CD4-positive, alpha-beta T cell treated with Interleukin-4 for 1 hour (primary cell): ENCODE measurements around the gene RELL1.

ENCODE experiments used
- DNase-seq, 2 donors: peaks; one replicate each; pipeline ENCODE4 v3.0.0-alpha.2; 2020 to 2022

RELL1 gene

GRCh38 chr4:37686373-37687193, at the start of gene RELL1:
RELL1 (minus strand) TSS chr4:37686376; CDS start chr4:37686287, 89 bp downstream.
- peak; percentile 99 for DNase-seq

GRCh38 chr4:37735578-37735977, 49.4 kb upstream of the RELL1 start:
- no peak for DNase-seq

GRCh38 chr4:37734989-37735388, 48.8 kb upstream of the RELL1 start:
- DNase-seq = no peak

GRCh38 chr4:37733240-37733867, 47.2 kb upstream of the RELL1 start:
- DNase-seq = no peak

GRCh38 chr4:37732526-37733186, 46.5 kb upstream of the RELL1 start:
- DNase-seq = no peak

DNA sequence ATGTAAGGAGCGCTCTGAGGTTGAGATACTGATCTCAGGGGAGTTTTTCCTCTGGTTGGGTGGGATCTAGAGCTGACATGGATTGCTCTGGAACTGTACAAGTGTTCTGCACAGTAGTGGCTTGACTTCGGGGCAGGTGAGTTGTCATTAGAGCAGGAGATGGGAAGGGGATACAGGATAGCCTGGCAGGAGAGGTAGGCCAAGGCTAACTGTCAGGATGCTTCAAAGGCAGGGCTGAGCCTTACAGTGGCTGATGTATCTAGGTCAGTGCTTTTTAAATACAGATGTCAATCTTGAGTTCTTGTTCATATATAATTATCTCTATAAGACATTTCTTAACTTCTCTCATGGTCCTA, 43.5 kb upstream of the RELL1 start:
- no peak for DNase-seq

GRCh38 chr4:37728064-37728463, 41.9 kb upstream of the RELL1 start:
- DNase-seq = no peak

DNA sequence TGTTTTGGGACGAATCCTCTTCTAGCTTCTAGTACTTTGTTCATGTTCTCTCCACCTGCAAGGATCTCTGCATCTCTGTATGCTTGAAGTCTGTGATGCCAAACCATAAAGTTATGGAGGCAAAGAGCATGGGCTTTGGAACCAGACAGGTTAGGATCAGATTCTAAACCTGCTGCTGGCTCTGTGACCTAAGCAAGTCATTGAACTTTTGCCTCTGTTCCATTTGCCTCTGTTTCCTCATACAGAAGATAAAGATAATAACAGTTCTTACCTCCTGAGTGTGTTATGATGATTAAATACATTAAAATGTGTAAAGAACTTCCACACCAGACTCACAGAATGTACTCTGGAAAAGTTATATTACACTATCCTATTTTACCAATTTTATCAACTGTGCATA, 41.5 kb upstream of the RELL1 start:
- DNase-seq = no peak

GRCh38 chr4:37726666-37727065, 40.5 kb upstream of the RELL1 start:
- no peak for DNase-seq

DNA sequence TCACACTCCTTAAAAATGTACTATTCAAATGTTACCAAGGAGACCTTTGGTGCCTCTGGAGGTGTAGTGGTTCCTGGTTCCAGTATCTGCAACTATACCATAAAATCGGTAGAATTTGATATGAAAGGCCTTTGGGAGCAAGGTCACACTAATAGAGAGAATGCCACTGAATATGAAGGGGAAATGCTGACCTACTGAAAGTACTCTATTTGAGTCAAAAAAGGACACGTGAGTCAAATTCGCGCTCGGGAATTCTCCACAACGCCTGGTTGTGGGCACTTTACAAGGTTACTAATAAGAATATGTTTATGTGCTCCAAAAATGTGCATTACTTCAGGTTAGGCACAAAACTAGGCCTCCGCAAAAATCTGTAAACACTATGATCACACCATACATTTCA, 39.5 kb upstream of the RELL1 start:
- no peak for DNase-seq

DNA sequence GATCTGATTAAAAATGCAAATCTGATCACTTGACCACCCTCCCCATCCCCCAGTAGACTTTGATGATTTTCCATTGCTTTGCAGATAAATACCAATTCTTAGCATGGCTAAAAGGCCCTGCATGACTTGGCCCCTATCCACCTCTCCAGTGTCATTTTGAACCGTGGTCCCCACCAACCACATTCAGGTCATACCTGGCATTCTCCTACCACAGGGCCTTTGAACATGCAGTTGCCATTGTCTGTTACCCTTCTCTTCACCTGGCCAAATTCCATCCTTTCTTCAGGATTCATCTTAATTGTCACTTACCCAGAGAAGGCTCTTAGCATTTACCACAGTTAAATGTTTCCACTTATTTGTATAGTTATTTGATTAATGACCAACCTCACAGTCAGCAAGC, 36.9 kb upstream of the RELL1 start:
- DNase-seq = no peak

DNA sequence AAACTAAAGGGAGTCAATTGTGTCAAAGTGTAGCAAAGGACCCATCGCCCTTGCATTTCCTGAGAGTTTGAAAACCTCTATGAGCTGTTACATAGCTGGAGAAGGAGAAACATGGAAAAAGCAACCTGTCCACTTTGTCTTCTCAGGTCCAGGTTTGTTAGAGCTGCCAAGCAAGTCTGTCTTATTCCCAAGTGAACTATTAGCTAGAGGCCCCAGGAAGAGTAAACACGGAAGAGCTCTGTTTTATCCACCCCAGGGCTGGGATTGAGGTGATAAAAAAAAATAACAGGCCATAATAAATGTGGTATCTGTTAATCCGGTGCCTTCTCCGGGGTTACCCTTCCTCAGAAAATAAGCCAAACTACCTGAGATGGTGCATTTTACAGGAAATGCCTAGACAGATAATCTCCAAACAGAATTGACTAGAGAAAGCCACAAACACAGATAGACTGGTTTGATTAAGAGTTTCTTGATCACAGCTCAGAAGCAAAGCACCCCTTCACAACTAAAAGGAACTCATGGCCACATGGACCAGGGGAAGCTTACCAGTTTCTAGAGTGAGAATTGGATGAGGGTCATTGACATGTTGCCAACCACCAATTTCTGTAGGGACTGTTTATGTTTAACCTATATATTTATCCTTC, 35.9 kb upstream of the RELL1 start:
- peak in 1 of 2 donors; percentile 19 for DNase-seq

- no peak for DNase-seq
Measured at GRCh38 chr4:37719021-37719420, 32.8 kb upstream of the RELL1 start.

GRCh38 chr4:37717576-37717975, 31.4 kb upstream of the RELL1 start:
- DNase-seq = no peak

DNA sequence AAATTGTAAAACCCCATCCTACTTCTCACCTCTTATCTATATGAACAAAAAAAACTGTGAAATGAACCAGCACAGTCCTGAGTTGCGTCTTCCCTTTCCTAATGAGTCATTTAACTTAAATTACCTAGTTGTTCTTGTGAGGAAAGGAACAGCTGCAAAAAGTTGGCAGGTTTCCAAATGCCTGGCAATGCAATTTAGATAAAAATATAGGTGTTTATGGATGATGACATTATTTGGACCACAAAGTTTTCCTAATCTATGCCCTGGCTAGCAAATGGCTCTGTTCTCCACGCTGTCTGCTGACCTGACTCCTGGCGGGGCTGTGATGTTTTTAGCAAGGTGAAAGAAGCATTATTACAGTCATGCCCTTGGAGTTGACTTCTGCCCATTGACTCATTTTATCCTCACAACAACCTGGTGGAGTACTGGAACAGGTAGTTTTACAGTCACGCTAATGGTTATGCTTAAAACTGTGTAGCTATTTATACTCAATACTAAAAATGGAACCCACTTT, 29.8 kb upstream of the RELL1 start:
- DNase-seq = no peak

- DNase-seq = no peak
Measured at GRCh38 chr4:37710491-37710890, 24.3 kb upstream of the RELL1 start.

- DNase-seq = no peak
Measured at GRCh38 chr4:37706032-37706431, 19.9 kb upstream of the RELL1 start.

DNA sequence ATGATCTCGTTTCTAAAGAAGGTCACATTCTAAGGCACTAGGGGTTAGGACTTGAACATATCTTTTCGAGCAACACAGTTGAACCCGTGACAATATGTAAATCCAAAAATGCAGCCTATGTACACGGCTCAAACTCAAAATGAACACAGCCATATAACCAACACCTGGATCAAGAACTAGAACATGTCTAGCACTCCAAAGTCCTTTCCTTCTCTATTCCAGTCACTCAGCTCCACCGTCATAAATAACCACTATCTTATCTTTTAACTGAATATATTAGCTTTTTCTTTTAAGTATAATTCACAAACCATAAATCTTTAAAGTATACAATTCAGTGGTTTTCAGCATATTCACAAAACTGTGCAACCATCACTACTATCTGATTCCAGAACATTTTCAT, 19.4 kb upstream of the RELL1 start:
- DNase-seq = no peak

GRCh38 chr4:37699868-37700481, 13.8 kb upstream of the RELL1 start:
- DNase-seq = no peak

DNA sequence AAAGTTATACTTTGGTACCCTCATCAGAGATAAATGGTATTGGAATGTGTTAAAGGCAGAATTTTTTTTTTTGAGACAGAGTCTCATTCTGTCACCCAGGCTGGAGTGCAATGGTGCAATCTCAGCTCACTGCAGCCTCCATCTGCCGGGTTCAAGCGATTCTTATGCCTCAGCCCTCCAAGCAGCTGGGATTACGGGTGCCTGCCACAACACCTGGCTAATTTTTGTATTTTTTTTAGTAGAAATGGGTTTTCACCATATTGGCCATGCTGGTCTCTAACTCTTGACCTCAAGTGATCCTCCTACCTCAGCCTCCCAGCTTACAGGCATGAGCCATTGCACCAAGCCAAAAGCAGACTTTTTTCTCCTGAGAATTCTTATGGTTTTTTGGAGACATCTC, 11.4 kb upstream of the RELL1 start:
- DNase-seq = no peak

- no peak for DNase-seq
Measured at GRCh38 chr4:37693450-37694190, 7.4 kb upstream of the RELL1 start.

GRCh38 chr4:37693030-37693429, 6.9 kb upstream of the RELL1 start:
- no peak for DNase-seq
